ENCODE measurements around the gene LPA. TPM values are rescaled to one million over a fixed set of nuclear protein-coding genes. Genes with fewer than 3 reads are reported as not detected.

LPA gene
- total and polyA plus RNA-seq, 2 of the 8 experiments (the other 6 are each of a cell fraction or from before 2014, with no cell fraction given): 0.39 TPM; not detected in 1

DNA sequence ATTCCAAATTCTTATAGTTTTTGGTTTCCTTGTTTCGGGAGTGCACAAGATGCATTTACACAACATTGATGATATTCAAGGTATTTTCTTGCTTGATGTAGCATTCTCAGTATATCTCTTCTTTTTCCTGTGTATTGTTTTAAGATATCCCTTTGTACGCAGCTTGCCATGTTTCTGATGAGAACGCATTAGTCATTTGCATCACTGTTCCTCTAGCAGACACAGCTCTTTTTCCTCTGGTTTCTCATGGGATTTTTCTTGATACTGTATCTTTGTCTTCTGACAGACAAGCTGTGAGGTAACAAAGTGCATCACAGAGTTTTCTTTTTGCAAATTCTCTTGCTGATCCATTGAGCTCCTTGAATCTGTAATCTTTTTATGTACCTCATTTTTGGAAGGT is 169.5 kb downstream of the LPA start (continued):
- TF ChIP-seq SAP30 (IDR thresholded peaks at IDR 0.05; ENCODE audit: insufficient read depth, insufficient replicate concordance, low read length) (no peak), CBX5 (IDR thresholded peaks at IDR 0.05; ENCODE audit: low read depth, low read length) (no peak)
